HG03432 (cell line): ENCODE data around the gene KRCC1.
"Not testable (repeated sequence)": the region's sequence is repeated elsewhere in the genome, so short reads cannot be mapped to it uniquely, and the experiment has no call there.

Experiments used
- ATAC-seq: cut with Tn5 transposase; IDR thresholded peaks from one replicate; pipeline ENCODE4 v1.9.1; 2021; ENCODE audit warnings: mild to moderate bottlenecking, moderate library complexity; ENCODE audit not compliant: unreplicated experiment

The KRCC1 gene

GRCh38 chr2:88048541-88048940, 7.0 kb downstream of the KRCC1 start:
- ATAC-seq: no peak

- not testable (repeated sequence) for ATAC-seq
These were observed 10.0 kb downstream of the KRCC1 start for GRCh38 chr2:88045561-88045960.

DNA sequence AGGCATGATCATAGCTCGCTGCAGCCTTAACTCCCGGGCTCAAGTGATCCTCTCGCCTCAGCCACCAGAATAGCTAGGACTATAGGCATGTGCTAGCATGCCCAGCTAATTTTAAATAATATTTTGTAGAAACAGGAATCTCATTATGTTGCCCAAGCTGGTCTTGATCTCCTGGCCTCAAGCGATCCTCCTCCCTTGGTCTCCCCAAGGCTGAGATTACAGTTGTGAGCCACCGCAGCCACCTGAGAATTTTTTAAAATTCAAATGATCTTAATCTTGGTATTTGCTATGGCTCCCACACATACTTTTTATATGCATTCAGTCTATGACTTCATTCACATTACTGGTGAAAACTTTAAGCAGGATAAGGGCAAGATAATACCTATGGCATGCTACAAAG, 13.1 kb downstream of the KRCC1 start:
- ATAC-seq: no peak

- ATAC-seq: no peak
These were observed 17.1 kb downstream of the KRCC1 start for GRCh38 chr2:88038263-88039105.

DNA sequence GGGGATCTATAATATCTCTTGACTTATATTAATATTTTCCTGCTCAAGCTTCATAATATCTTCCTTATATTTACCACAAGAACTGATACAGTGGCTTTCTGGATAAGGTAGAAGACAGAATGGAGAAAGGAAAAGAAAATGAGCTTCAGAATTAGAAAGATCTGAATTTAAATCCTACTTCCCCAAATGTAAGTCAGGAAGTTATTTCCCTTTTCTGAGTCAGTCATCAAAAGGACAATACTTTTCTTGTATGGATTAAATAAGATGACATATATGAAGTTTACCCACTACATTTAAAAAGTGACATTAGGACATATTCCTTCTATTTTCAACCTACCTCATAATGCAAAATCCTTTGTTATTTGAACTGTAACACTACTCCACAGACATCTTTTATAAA, 19.0 kb downstream of the KRCC1 start:
- no peak for ATAC-seq

- no peak for ATAC-seq
These were observed 19.4 kb downstream of the KRCC1 start for GRCh38 chr2:88036182-88036581.

DNA sequence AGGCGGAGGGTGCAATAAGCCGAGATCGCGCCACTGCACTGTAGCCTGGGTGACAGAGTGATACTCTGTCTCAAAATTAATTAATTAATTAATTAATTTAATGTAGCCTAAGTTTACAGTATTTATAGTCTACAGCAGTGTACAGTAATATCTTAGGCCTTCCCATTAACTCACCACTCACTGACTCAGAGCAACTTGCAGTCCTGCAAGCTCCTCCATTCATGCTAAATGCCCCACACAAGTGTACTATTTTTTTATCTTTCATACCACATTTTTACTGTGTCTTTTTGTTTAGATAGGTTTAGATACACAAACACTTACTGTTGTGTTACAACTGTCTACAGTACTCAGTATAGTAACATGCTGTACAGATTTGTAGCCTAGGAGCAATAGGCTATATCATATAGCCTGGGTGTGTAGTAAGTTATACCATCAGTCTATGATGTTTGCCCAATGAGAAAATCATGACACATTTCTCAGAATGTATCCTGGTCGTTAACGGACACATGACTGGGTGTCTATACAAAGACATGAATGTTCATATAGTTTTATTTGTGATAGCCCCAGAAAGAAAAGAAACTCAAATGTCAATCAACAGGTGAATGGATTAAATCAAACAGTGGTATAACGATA, 23.4 kb downstream of the KRCC1 start:
- no peak for ATAC-seq

- no peak for ATAC-seq
These were observed 26.7 kb downstream of the KRCC1 start for GRCh38 chr2:88028931-88029330.

DNA sequence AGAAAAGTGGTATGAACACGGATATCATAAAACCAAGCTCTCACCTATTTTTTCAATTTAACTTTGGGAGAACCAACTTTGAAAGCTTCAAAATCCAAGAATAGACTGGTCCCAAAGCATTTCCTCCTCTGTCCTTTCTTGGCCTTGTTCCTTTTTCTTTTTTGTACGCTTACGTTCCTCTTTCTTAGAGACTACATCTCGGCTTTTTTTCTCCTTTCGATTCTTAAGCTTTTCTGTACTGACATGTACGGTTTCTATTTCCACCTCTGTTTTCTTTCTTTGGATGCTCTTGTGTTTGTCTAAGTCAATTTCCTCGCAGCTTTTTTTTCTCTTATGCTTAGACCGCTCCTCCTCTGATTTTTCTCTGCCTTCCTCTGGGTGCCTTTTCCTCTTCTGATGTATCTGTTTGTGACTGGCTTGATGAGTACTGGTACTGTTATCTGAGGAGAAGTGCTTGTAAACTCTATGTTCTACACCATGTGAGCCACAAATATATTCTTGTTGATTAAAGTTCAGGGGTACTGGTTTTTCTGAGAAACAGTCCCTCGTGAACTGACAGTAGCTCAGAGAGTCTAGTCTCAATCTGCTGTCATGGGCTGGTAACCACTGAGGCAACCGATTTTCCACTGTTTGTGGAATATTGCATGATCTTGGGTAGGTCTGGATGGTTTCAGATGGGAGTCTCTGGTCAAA, 27.7 kb downstream of the KRCC1 start:
- no peak for ATAC-seq

DNA sequence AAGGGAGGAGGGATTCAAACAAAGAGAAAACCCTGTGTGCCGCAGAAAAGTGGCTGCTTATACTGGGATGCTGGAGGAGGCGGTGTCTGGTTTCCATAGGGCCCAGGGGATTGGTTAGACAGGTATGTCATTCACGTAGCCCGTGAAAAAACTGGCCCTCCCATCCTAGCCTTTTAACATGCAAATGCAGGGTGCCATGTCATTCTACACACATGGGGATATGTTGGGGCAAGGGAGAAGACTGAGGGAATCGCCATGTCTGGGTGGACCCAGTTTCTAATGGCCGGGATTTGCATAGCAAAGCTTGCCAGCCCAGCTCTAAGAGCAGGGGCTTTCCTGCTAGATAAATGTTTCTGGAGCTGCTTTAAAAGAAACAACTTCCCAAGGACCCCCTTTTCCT, 31.1 kb downstream of the KRCC1 start:
- ATAC-seq: no peak

DNA sequence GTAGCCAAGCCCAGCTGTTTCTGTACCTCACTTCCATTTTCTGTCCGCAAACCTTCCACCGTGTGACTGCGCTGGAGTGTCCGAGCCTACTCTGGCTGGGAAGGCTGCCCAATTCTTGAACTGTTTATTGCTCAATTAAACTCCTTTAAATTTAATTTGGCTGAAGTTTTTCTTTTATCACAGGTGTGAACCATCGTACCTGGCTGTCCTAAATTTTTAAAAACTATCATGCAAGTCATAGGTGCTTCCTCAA, 33.0 kb downstream of the KRCC1 start:
- no peak for ATAC-seq

DNA sequence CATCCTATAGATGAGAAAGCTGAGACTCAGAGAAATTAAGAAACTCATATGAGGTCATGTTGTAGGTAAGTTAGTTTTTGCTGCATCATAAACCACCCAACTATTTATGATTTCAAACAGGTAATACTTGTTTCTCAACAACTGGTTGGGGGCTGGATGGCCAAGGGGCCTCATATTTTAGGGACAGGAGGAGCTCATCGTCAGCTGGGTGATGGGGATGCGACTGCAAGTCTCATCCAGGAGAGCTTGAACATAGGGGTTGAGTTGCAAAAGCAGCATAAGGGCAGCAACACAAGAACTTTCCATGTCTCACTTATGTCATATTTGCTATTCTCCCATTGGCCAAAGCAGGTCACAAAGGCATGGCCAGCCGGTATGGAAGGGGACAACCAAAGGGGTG, 35.6 kb downstream of the KRCC1 start:
- no peak for ATAC-seq

DNA sequence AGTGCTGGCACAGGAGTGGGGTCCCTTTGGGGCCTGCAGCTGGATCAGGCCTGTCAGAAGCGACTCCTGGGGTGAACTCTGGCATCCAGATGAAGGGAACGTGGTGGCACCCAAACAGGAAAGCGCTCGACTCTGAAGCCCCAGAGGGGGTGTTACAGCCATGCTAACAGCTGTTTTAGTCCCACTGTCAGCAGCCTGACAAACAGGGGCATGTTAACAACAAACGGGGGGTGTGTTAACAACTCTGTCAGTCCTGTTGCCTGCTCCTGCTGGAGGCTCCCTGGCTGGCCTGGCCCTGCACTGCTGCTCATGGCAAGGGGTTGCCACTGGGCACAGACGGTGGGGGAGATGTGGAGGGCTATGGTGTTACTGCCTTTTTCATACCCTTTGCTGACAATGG, 36.7 kb downstream of the KRCC1 start:
- ATAC-seq: no peak

DNA sequence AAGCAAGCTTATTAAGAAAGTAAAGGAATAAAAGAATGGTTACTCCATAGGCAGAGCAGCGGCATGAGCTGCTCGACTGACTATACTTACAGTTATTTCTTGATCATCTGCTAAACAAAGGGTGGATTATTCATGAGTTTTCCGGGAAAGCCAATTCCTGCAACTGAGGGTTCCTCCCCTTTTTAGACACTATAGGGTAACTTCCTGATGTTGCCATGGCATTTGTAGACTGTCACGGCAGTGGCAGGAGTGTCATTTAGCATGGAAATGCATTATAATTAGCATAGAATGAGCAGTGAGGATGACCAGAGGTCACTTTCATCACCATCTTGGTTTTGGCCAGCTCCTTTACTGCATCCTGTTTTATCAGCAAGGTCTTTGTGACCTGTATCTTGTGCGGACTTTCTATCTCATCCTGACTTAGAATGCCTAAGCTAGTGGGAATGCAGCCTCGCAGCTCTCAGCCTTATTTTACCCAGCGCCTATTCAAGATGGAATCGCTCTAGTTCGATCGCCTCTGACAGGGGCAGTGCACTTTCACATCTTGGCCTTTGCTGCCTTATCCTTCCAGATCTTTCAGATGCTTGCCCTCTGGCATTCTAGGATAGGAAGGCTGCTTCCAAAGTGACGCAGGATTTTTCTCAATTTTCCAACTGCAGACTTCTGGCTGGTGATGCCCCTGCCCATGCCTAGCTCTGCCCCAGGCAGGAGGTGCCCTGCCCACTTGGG, 37.3 kb downstream of the KRCC1 start:
- not testable (repeated sequence) for ATAC-seq

DNA sequence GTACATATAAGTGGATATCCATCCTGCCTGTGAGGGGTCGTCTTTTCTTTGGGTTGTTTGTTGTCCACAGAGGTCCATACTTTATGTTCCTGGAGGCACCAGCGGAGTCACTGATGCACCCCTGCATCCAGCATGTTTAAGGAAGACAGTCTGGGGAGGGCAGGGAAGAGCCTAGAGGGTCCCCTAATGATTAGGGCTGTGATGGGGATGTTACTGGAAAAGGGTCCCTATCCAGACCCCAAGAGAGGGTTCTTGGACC, 37.9 kb downstream of the KRCC1 start:
- not testable (repeated sequence) for ATAC-seq

DNA sequence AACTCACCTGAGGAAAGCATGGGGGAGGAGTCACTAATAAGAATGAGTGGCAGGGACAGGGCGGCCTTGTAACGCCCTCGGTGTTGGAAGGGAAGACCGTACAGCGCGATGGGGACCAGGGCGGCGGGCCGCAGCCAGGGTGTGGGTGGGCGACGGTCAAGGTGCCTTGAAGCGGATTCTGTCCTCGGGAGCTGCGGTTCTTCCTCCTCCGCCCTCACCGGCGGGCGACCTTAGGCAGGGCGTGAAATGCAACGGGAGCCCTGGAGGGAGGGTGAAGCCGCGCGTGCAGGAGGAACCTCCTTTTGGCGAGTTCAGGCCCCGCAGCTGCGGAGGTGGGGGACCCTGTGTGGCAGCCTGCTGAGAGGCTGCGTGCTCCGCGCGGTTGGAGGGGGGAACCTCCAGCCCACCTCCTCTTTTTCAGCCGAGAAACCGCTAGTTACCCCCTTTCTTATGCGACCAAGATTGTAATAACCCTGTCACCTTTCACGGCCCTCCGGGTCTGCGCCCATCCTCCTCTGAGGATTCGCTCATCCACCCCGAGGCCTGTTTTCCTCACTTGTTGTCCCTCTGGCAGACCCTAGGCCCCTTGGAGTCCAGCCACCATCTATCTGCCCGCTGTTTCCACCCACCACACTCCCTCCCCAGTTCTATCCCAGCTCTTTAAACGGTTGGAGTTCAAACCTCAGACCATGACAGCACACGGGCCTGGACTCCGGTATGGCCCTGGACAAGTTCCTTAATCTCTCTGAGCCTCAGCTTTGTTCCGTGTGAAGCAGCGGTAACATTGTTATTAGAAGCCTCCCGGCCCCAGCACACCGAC, 38.4 kb downstream of the KRCC1 start:
- peak; percentile 61 for ATAC-seq

DNA sequence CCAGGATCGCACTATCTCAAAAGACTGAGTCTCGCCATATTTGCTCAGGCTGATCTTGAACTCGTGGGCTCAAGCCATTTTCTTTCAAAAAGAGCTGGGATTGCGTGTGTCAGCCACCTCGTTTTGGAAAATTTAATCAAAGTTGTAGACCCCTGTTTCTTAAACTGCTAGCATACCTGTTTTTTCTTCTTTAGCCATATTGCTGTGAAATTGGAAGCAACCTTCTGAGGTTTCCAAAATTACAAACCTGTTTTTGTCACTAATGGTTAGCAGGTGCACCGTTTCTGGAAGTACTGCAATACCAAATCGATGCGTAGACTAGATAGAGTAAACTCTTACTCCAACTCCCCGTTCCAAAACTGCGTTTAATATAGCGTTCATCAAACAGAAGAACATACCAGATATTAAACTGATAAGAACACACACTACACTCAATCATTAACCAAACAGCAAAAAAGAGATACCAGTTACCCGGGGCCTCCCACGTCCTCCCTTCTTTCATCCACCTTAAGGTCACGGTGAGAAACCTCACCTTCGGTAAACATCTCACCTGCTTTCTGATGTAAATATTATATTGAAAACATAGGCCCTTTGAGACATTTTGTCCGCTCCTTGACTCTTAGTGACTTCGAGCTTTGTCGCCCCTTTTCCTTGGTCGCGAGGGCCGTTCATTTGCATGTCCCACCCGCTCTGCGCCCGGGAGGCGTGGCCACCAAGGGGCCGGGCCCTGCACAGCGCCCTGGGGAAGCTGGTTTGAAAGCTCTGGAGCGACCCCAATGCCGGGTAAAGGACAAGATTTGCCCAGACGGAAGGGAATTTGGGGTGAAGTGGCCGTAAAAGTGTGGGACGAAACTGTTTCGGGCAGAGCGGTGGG, 39.3 kb downstream of the KRCC1 start, which contains the start of gene RNU2-63P:
TSS of gene RNU2-63P (minus strand) at position 462 of the 874 bp plus-strand sequence.
- ATAC-seq: peak; percentile 88

GRCh38 chr2:88011011-88011410, 44.6 kb downstream of the KRCC1 start:
- ATAC-seq: no peak

DNA sequence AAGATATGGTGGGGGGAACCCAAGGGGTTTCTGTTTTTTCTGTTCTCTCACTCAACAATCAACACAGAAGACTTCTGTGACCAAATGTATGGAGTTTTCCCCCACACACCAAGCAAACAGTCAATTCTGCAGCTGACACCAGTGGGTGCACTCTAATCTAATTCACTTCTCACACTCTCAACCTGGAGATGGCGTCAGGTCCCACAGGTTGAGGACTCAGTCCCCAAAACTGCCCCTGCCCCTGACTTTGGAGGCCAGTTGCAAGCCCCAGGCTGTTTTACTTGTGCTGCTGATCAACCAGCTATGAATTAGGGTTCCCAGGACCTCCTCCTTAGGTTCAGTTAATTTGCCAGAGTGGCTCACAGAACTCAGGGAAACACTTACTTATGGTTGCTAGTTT, 45.4 kb downstream of the KRCC1 start:
- no peak for ATAC-seq

DNA sequence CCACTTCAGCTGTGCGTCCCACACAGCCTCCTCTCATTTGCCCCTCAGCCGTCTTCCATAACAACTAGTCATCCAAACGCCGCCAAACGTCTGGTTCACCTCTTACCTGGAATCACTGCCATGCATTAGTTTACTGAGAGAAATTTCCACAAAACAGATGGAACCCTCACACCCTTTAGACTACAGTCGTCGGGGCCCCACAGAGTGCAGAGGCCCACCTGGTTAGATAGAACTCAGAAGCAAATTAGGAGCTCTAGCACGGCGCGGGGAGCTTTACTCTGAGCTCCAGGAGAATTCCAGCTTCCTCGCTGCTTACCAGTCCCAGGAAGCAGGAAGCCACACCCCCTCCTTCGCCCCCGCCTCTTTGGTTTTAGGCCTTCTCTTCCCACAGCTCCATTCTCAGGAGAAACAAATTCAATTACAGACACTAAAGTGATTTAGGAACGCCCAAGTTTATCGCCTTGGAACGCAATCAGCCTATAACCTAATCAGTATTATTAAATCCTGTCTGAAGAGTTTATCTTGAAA, 48.6 kb downstream of the KRCC1 start:
- ATAC-seq: no peak
